HG03159 (cell line): ENCODE results near the gene RSF1.

Source experiments
- ATAC-seq: cut with Tn5 transposase; IDR thresholded peaks from one replicate; pipeline ENCODE4 v1.9.1; 2021; ENCODE audit warnings: mild to moderate bottlenecking, moderate library complexity; ENCODE audit not compliant: unreplicated experiment

RSF1 gene

GRCh38 chr11:77695417-77695816 is 125.1 kb downstream of the RSF1 start:
- ATAC-seq: no peak

- ATAC-seq: no peak
Observed at GRCh38 chr11:77690649-77691048, 129.9 kb downstream of the RSF1 start.

GRCh38 chr11:77687088-77687487 is 133.4 kb downstream of the RSF1 start:
- ATAC-seq: no peak

GRCh38 chr11:77677138-77677537 is 143.4 kb downstream of the RSF1 start:
- no peak for ATAC-seq

GRCh38 chr11:77672264-77672663 is 148.3 kb downstream of the RSF1 start:
- no peak for ATAC-seq

- no peak for ATAC-seq
Observed at GRCh38 chr11:77669848-77670511, 150.5 kb downstream of the RSF1 start.

- no peak for ATAC-seq
Observed at GRCh38 chr11:77668760-77669159, 151.8 kb downstream of the RSF1 start.

- no peak for ATAC-seq
Observed at GRCh38 chr11:77665240-77665965, 155.1 kb downstream of the RSF1 start.

GRCh38 chr11:77661670-77662069 is 158.9 kb downstream of the RSF1 start:
- ATAC-seq: no peak

- ATAC-seq: no peak
Observed at GRCh38 chr11:77660947-77661346, 159.6 kb downstream of the RSF1 start.

GRCh38 chr11:77658213-77659013 is 162.1 kb downstream of the RSF1 start:
- ATAC-seq: no peak

GRCh38 chr11:77656362-77656761 is 164.2 kb downstream of the RSF1 start:
- ATAC-seq: no peak

- no peak for ATAC-seq
Observed at GRCh38 chr11:77654770-77655434, 165.6 kb downstream of the RSF1 start.

- ATAC-seq: no peak
Observed at GRCh38 chr11:77650123-77650522, 170.4 kb downstream of the RSF1 start.

- no peak for ATAC-seq
Observed at GRCh38 chr11:77647654-77648305, 172.7 kb downstream of the RSF1 start.

GRCh38 chr11:77644887-77645286 is 175.6 kb downstream of the RSF1 start:
- no peak for ATAC-seq

GRCh38 chr11:77642228-77642627 is 178.3 kb downstream of the RSF1 start:
- no peak for ATAC-seq

- ATAC-seq: peak; percentile 97
Observed at GRCh38 chr11:77637345-77638165, 183.0 kb downstream of the RSF1 start, which contains the start of gene CLNS1A. Gene CLNS1A (minus strand): TSS chr11:77637794. CDS start chr11:77637714, 80 bp downstream.

GRCh38 chr11:77636731-77637344 is 183.7 kb downstream of the RSF1 start:
- ATAC-seq: no peak
